Nephron progenitor cell (in vitro differentiated cells): Measurements from ENCODE around the gene SPIRE1.

Experiments
- DNase-seq: peaks from one replicate; pipeline ENCODE4 v3.0.0; 2021
- H3K27ac Mint-ChIP-seq: 2 replicates; pipeline ENCODE4 v1.8.0; 2021; ENCODE audit warnings: mild to moderate bottlenecking, moderate library complexity, mixed read lengths
- H3K27me3 Mint-ChIP-seq: 2 replicates; pipeline ENCODE4 v1.8.0; 2021; ENCODE audit warnings: mild to moderate bottlenecking, low read depth, mixed read lengths; ENCODE audit not compliant: poor library complexity
- H3K36me3 Mint-ChIP-seq: 2 replicates; pipeline ENCODE4 v1.8.0; 2021; ENCODE audit warnings: low read depth, mixed read lengths
- H3K4me1 Mint-ChIP-seq: 2 replicates; pipeline ENCODE4 v1.8.0; 2021; ENCODE audit warnings: mixed read lengths
- H3K4me3 Mint-ChIP-seq: 2 replicates; pipeline ENCODE4 v1.8.0; 2021; ENCODE audit warnings: mild to moderate bottlenecking, moderate library complexity, mixed read lengths
- H3K9me3 Mint-ChIP-seq: 2 replicates; pipeline ENCODE4 v1.8.0; 2021; ENCODE audit warnings: mild to moderate bottlenecking, moderate library complexity, mixed read lengths
- CTCF ChIP-seq: fragments of 200-600 bp; sonication (generic); IDR thresholded peaks from 2 replicates; pipeline ENCODE4 v1.5.0; 2021; ENCODE audit warnings: antibody characterized with exemption

Gene SPIRE1

DNA sequence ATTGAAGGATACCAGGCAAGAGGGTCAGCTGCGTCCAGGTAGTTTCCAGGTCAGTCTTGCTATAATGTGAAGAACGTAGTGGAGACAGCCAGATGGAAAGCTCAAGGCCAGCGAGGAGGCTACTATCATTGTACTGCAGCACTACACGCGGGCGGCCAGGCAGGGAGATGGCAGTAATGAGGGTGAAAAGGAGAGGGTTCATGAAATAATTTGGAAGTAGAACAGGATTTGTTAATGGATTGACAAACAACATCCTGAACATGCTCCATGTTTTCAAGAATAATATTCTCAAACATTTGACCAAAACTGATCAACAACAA, 17.1 kb downstream of the SPIRE1 start:
- Mint-ChIP-seq H3K9me3 (no peaks in the 10 kb centered on the region), H3K27ac (peak overlapping the region; percentile 7), H3K27me3 (peaks cover 3% of the 10 kb centered on the region), H3K4me3 (no peak overlapping the region), H3K4me1 (peaks cover 18% of the 10 kb centered on the region), H3K36me3 (no peaks in the 10 kb centered on the region)
- no peak for DNase-seq
- no peak for TF ChIP-seq CTCF

GRCh38 chr18:12639990-12640880, 17.7 kb downstream of the SPIRE1 start:
- Mint-ChIP-seq H3K27ac (peak overlapping the region; percentile 7), H3K9me3 (no peaks in the 10 kb centered on the region)

GRCh38 chr18:12638644-12639124, 19.2 kb downstream of the SPIRE1 start:
- DNase-seq: no peak
- Mint-ChIP-seq H3K36me3 (no peaks in the 10 kb centered on the region), H3K9me3 (no peaks in the 10 kb centered on the region), H3K4me1 (peaks cover 13% of the 10 kb centered on the region), H3K4me3 (no peak overlapping the region), H3K27me3 (no peaks in the 10 kb centered on the region), H3K27ac (peak overlapping the region; percentile 43)
- no peak for TF ChIP-seq CTCF

More at GRCh38 chr18:12639990-12640880, 17.7 kb downstream of the SPIRE1 start:
- Mint-ChIP-seq H3K36me3 (no peaks in the 10 kb centered on the region), H3K4me3 (no peak overlapping the region), H3K27me3 (no peaks in the 10 kb centered on the region), H3K4me1 (peaks cover 13% of the 10 kb centered on the region)
- TF ChIP-seq CTCF: no peak
- no peak for DNase-seq

GRCh38 chr18:12637901-12638643, 19.8 kb downstream of the SPIRE1 start:
- Mint-ChIP-seq H3K36me3 (no peaks in the 10 kb centered on the region), H3K27me3 (no peaks in the 10 kb centered on the region), H3K27ac (no peak overlapping the region), H3K4me3 (no peak overlapping the region), H3K4me1 (peaks cover 13% of the 10 kb centered on the region), H3K9me3 (no peaks in the 10 kb centered on the region)
- no peak for TF ChIP-seq CTCF
- DNase-seq: no peak

- no peak for TF ChIP-seq CTCF
- Mint-ChIP-seq H3K27me3 (no peaks in the 10 kb centered on the region), H3K27ac (no peak overlapping the region), H3K4me1 (peaks cover 13% of the 10 kb centered on the region), H3K36me3 (no peaks in the 10 kb centered on the region), H3K4me3 (no peak overlapping the region), H3K9me3 (no peaks in the 10 kb centered on the region)
- no peak for DNase-seq
Observed at GRCh38 chr18:12637393-12637792, 20.5 kb downstream of the SPIRE1 start.
